Right atrium auricular region (tissue), 2 donors: ENCODE measurements around the gene RAB11B. TPM values are rescaled to one million over a fixed set of nuclear protein-coding genes. Genes with fewer than 3 reads are reported as not detected.
"Not testable (repeated sequence)": the region's sequence is repeated elsewhere in the genome, so short reads cannot be mapped to it uniquely, and the experiment has no call there.

Experiments used
- DNase-seq: peaks from one replicate; pipeline ENCODE4 v3.0.0-alpha.2; 2019; ENCODE audit warnings: low spot score
- H3K27ac ChIP-seq, 2 donors: fragments of 200-600 bp; sonication (generic); 1 replicate in 1 of 2; 2 replicates in 1 of 2; pipeline ENCODE4 v1.5.1; 2016 to 2019
- H3K27me3 ChIP-seq, 2 donors: fragments of 200-600 bp; sonication (generic); one replicate each; pipeline versions ENCODE4 v1.5.1 to v1.6.0; 2017 to 2019
- H3K36me3 ChIP-seq: fragments of 200-600 bp; sonication (generic); one replicate; pipeline ENCODE4 v1.5.1; 2016
- H3K4me1 ChIP-seq, 2 donors: fragments of 200-600 bp; sonication (generic); one replicate each; pipeline versions ENCODE4 v1.5.1 to v1.6.0; 2017 to 2019
- H3K4me3 ChIP-seq, 2 donors: fragments of 200-600 bp; sonication (generic); 1 replicate in 1 of 2; 2 replicates in 1 of 2; pipeline ENCODE4 v1.5.1; 2017 to 2019; ENCODE audit warnings: mild to moderate bottlenecking in 1 of 2, moderate library complexity in 1 of 2
- H3K9me3 ChIP-seq, 2 donors: fragments of 200-600 bp; sonication (generic); one replicate each; pipeline ENCODE4 v1.5.1; 2019
- total RNA-seq, 2 donors: library from RNA; depleted of rRNA; stranded (reverse); fragments of >200 nt; gene quantifications; one replicate each; pipeline ENCODE4 v1.1.0, GENCODE V29; 2016
- TF ChIP-seq, protein P1 (sequence below), 2 donors: fragments of 200-600 bp; sonication (generic); IDR thresholded peaks; one replicate each; pipeline ENCODE4 v1.5.1; 2019; ENCODE audit warnings: antibody characterized with exemption in 2 of 2

The RAB11B gene
- total RNA-seq, 2 donors from 2014 or later = 51.0 to 66.0 TPM

DNA sequence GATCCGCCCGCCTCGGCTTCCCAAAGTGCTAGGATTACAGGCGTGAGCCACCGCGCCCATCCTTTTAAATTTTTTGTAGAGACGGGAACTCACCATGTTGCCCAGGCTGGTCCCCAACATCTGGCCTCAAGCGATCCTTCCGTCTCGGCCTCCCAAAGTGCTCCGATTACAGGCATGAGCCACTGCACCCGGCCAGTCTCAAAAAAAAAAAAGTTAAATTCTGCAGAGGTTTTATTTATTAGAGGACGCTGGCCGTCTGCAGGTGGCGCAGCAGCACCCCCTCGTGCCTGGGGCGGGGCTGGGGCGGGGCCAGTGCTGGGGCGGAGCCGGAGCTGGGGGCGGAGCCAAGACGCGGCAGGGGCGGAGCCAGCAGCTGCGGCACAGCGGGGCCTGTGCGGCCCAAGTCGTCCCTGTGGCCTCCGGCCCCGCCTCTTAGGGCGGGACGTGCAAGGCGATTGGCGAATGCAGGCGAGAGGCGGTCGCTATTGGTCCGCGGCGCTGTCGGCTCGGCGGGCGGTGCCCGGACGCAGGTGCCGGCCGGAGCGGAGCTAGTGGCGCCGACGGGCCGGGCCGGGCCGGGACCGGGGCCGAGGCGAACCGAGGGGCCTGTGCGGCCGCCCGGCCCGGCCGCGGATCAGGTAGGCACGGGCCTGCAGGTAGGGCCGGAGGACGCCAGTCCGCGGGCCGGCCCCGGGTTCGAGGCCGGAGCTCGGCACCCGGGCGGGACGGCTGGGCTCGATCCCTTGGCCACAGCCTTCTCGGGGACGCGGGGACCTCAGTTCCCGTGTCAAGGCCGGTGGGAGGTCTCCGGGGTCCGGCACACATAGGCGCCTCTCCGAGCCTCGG, 22.8 kb downstream of the RAB11B start, which contains the start of gene MARCHF2:
Gene MARCHF2 (plus strand): TSS at position 523 of the 846 bp plus-strand sequence. CDS start 8,536 bp downstream, outside the sequence.
- TF ChIP-seq, protein P1, sequence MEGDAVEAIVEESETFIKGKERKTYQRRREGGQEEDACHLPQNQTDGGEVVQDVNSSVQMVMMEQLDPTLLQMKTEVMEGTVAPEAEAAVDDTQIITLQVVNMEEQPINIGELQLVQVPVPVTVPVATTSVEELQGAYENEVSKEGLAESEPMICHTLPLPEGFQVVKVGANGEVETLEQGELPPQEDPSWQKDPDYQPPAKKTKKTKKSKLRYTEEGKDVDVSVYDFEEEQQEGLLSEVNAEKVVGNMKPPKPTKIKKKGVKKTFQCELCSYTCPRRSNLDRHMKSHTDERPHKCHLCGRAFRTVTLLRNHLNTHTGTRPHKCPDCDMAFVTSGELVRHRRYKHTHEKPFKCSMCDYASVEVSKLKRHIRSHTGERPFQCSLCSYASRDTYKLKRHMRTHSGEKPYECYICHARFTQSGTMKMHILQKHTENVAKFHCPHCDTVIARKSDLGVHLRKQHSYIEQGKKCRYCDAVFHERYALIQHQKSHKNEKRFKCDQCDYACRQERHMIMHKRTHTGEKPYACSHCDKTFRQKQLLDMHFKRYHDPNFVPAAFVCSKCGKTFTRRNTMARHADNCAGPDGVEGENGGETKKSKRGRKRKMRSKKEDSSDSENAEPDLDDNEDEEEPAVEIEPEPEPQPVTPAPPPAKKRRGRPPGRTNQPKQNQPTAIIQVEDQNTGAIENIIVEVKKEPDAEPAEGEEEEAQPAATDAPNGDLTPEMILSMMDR (IDR thresholded peaks at IDR 0.05) = peak; percentile 49 to 86

DNA sequence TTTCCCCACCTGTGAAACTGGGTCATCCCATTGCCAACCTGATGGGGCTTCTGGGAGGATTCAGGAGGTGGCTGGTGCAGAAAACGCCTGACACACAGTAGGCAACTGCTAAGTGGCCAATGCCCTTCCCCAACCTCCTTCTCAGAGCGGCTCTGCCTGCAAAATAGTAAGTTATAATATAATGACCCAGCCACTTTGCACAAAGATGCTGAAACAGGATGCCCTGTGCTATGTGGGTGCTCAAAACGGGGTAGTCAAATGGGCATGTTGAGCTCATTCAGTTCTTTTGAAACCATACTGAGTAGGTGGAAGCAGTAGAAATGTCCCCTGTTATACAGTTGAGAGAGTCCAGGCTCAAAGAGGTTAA, 23.5 kb downstream of the RAB11B start:
- peaks cover 0 to 45% of the 10 kb centered on the region in 2 donors for H3K4me1 ChIP-seq

More for the DNA sequence above, 22.8 kb downstream of the RAB11B start, which contains the start of gene MARCHF2:
- Histone ChIP-seq H3K9me3 (no peaks in the 10 kb centered on the region), H3K27ac (peak within 1 kb of the TSS; percentile 71 to 82), H3K4me1 (peaks cover 0 to 38% of the 10 kb centered on the region in 2 donors), H3K36me3 (no peaks in the 10 kb centered on the region), H3K4me3 (peak within 1 kb of the TSS; percentile 87 to 89), H3K27me3 (no peaks in the 10 kb centered on the region)
- peak; percentile 96 for DNase-seq

DNA sequence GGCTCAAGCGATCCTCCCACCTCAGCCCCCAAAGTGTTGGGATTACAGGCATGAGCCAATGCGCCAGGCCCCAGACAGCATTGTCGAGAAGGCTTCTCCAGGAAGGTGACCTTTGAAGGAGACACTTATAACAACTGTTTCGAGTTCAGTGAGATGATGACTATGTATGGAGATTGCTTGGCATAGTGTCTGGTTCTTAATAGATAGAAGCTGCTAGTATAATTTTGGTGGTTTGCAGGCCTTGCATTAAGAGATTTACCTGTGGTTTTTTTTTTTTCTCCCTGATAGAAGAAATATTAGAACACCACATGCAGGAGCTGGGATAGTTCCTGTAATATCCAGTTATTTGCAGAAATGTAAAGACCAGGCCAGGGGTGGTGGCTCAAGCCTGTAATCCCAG, 26.6 kb downstream of the RAB11B start:
- no peak for DNase-seq
- peaks cover 3% of the 10 kb centered on the region for H3K36me3 ChIP-seq
- H3K27ac ChIP-seq = peak overlapping the region; percentile 16 to 41
- peaks cover 0 to 48% of the 10 kb centered on the region in 2 donors for H3K4me1 ChIP-seq
- H3K9me3 ChIP-seq = no peaks in the 10 kb centered on the region
- H3K27me3 ChIP-seq = no peaks in the 10 kb centered on the region
- TF ChIP-seq, protein P1 (IDR thresholded peaks at IDR 0.05) = no peak
- H3K4me3 ChIP-seq = no peak overlapping the region

More for the DNA sequence above, 23.5 kb downstream of the RAB11B start:
- Histone ChIP-seq H3K4me3 (peak overlapping the region; percentile 87 to 89), H3K27ac (peak overlapping the region; percentile 71 to 82), H3K9me3 (no peaks in the 10 kb centered on the region), H3K36me3 (no peaks in the 10 kb centered on the region), H3K27me3 (no peaks in the 10 kb centered on the region)
- no peak for DNase-seq
- TF ChIP-seq, protein P1 (IDR thresholded peaks at IDR 0.05) = no peak

DNA sequence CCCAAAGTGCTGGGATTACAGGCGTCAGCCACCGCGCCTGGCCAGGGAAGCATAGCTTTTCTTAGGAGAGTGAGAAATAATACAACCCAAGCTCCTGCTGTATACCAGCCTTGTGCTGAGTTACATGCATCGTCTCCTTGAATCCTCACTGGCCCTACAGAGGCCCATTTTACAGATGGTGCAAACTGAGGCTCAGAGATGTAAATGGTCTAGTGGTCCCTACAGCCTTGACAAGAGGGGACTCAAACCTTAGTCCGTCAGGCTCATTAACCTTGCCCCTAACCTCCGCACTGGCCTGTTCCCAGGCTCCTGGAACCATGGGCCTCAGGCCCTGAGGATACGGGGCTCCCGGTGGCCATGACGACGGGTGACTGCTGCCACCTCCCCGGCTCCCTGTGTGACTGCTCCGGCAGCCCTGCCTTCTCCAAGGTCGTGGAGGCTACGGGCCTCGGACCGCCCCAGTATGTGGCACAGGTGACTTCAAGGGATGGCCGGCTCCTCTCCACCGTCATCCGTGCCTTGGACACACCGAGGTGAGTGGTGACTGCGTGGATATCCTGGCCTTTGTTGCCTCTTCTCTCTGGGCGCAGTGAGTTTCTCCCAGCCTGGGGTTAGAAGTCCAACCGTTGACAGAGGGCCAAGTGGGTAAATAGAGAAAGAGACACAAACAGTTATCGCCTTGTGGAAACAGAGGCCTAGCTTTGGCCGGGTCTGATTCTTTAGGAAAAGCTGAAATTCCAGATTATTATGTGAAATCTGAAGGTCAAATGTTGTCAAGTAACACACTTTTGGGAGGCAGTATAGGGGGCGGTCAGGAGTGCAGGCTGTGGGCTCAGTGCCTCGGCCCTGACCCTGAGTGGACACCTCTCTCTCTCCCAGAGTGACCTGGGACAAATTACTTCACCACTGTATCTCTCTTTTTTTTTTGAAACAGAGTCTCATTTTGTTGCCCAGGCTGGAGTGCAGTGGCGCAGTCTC, 31.6 kb downstream of the RAB11B start:
- H3K27me3 ChIP-seq = no peaks in the 10 kb centered on the region
- no peak overlapping the region for H3K4me3 ChIP-seq
- H3K27ac ChIP-seq = no peak overlapping the region
- TF ChIP-seq, protein P1 (IDR thresholded peaks at IDR 0.05) = no peak
- peaks cover 11% of the 10 kb centered on the region for H3K36me3 ChIP-seq
- no peaks in the 10 kb centered on the region for H3K9me3 ChIP-seq
- H3K4me1 ChIP-seq = peaks cover 0 to 42% of the 10 kb centered on the region in 2 donors
- DNase-seq = no peak

DNA sequence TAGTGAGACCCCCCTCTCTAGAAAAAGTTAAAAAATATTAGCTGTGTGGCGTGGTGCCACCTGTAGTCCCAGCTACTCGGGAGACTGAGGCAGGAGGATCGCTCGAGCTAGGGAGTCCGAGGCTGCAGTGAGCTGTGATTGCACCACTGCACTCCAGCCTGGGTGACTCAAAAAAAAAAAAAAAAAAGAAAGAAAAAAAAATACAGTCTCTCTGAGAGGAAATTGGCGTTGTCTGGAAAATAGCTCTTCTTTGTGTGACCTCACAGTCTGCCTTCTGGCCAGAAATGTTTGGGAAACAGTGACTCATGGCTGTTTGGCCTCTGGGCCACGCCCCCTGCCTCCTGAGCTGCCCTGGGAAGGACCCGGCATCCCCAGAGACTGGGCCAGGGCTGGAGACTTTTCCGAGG, 33.7 kb downstream of the RAB11B start:
- Histone ChIP-seq H3K9me3 (no peaks in the 10 kb centered on the region), H3K36me3 (peaks cover 27% of the 10 kb centered on the region), H3K27me3 (no peaks in the 10 kb centered on the region), H3K4me1 (peaks cover 0 to 22% of the 10 kb centered on the region in 2 donors), H3K4me3 (peak overlapping the region in 1 of 2 donors; percentile 22), H3K27ac (peak overlapping the region; percentile 81)
- TF ChIP-seq, protein P1 (IDR thresholded peaks at IDR 0.05) = no peak
- DNase-seq = peak; percentile 97

DNA sequence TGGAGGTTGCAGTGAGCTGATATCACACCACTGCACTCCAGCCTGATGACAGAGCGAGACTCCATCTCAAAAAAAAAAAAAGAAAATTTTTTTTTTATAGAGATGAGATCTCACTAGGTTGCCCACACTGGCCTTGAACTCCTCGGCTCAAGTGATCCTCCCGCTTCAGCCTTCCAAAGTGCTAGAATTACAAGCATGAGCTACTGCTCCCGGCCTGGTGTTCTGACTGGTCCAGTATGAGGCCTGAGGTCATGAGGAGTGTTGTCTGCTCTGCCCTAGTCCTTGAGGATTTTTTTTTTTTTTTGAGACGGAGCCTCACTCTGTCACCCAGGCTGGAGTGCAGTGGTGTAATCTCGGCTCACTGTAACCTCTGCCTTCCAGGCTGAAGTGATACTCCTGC, 35.2 kb downstream of the RAB11B start:
- not testable (repeated sequence) for H3K27me3 ChIP-seq, DNase-seq, H3K4me3 ChIP-seq, H3K9me3 ChIP-seq
- Histone ChIP-seq H3K4me1 (peaks cover 0 to 21% of the 10 kb centered on the region in 2 donors), H3K36me3 (peaks cover 40% of the 10 kb centered on the region), H3K27ac (peak overlapping the region in 1 of 2 donors; percentile 53)
